Liver (tissue), 3 donors: ENCODE results near the gene HORMAD2.

ENCODE experiments used
- CTCF ChIP-seq: fragments of 150-350 bp; IDR thresholded peaks from 2 replicates; pipeline ENCODE4 v1.5.1; 2017; ENCODE audit warnings: improper control_type of control experiment, low read depth, low read length; ENCODE audit not compliant: missing input control
- RAD21 ChIP-seq, 2 donors: IDR thresholded peaks; 2 replicates each; pipeline ENCODE4 v1.6.1; 2016; ENCODE audit warnings: antibody characterized with exemption in 2 of 2, mild to moderate bottlenecking in 2 of 2
- donor health status: healthy.
- donor health status: healthy.

GRCh38 chr22:30185129-30185528 is 104.9 kb downstream of the HORMAD2 start:
- TF ChIP-seq CTCF: no peak
- no peak for TF ChIP-seq RAD21 (IDR thresholded peaks at IDR 0.05)
